ENCODE data around the gene NCF4. TPM values are rescaled to one million over a fixed set of nuclear protein-coding genes. Genes with fewer than 3 reads are reported as not detected.

The NCF4 gene
- total RNA-seq, 1 experiment from 2014 or later = not detected

DNA sequence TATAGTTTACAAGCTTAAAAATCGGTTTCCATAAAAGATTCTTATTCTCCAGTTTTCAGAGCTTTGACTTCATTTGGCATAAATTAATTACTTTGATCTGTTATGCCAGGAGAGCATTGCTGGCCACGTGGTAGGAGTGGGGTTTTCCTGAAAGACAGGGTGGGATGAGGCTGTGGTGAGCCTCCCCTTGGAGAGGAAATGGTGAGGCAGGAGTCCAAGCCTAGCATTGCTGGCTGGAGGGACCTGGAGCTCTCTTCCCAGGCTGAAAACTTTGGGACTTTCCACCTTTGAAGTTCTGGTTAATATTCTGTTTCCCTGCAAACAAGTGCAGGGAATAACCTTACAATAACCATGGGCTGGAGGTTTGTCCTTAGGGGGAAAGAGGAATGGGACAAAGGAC lies 31.5 kb downstream of the NCF4 start:
- H3K27ac Mint-ChIP-seq = peak overlapping the region in 1 of 3 experiments; percentile 7; a peak in 1 of 7 replicates

More for the DNA sequence above, 31.5 kb downstream of the NCF4 start:
- no peak overlapping the region for H2BK20ac ChIP-seq (ENCODE audit: low read depth, low read length, poor library complexity, severe bottlenecking)
- no peak overlapping the region for H3K23ac ChIP-seq (ENCODE audit: insufficient read length, low read depth, low read length)
- H3K4me2 ChIP-seq (ENCODE audit: insufficient read depth, insufficient read length, low read length) = no peak overlapping the region
- H2AK5ac ChIP-seq (ENCODE audit: insufficient read length, low read length) = no peak overlapping the region
- H3K27ac ChIP-seq (ENCODE audit: insufficient read length, low read depth, low read length) = no peak overlapping the region
- H3K36me3 Mint-ChIP-seq (ENCODE audit: insufficient read depth in 1 of 3, low read depth in 3 of 3) = peaks cover 0 to 12% (median 2%) of the 10 kb centered on the region in 3 experiments; a peak in 5 of 7 replicates
- no peak overlapping the region for H4K91ac ChIP-seq (ENCODE audit: insufficient read length, low read depth, low read length)
- no peak overlapping the region for H3T11ph ChIP-seq (ENCODE audit: low read length)
- no peak for DNase-seq
- H3K9me3 Mint-ChIP-seq = peaks cover 21 to 24% of the 10 kb centered on the region in 2 experiments
- H2AFZ ChIP-seq (ENCODE audit: low read length) = no peak overlapping the region
- no peak overlapping the region for H2BK12ac ChIP-seq (ENCODE audit: insufficient read length, low read depth, low read length)
- no peaks in the 10 kb centered on the region for H3K4me1 ChIP-seq (ENCODE audit: insufficient read depth, low read length)
- peaks cover 0 to 2% of the 10 kb centered on the region in 2 experiments; a peak in 1 of 4 replicates for H3K4me1 Mint-ChIP-seq
- H3K18ac ChIP-seq (ENCODE audit: insufficient read length, low read depth, low read length) = no peak overlapping the region
- TF ChIP-seq, protein P1, sequence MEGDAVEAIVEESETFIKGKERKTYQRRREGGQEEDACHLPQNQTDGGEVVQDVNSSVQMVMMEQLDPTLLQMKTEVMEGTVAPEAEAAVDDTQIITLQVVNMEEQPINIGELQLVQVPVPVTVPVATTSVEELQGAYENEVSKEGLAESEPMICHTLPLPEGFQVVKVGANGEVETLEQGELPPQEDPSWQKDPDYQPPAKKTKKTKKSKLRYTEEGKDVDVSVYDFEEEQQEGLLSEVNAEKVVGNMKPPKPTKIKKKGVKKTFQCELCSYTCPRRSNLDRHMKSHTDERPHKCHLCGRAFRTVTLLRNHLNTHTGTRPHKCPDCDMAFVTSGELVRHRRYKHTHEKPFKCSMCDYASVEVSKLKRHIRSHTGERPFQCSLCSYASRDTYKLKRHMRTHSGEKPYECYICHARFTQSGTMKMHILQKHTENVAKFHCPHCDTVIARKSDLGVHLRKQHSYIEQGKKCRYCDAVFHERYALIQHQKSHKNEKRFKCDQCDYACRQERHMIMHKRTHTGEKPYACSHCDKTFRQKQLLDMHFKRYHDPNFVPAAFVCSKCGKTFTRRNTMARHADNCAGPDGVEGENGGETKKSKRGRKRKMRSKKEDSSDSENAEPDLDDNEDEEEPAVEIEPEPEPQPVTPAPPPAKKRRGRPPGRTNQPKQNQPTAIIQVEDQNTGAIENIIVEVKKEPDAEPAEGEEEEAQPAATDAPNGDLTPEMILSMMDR (conservative IDR thresholded peaks at IDR 0.05) = no peak
- no CpG with 5 or more reads among the region's 2 CpGs for WGBS (ENCODE audit: extremely low coverage, insufficient read length, low lambda C conversion rate)
- no peak overlapping the region for H3K14ac ChIP-seq (ENCODE audit: insufficient read depth, low read length)
- no peak overlapping the region for H3K4me3 Mint-ChIP-seq
- no peaks in the 10 kb centered on the region for H3K79me1 ChIP-seq (ENCODE audit: insufficient read depth, low read depth, low read length, poor library complexity, severe bottlenecking)
- no peak overlapping the region for H4K8ac ChIP-seq (replicated peaks; ENCODE audit: insufficient read length, low read depth, low read length)
- H2BK15ac ChIP-seq (ENCODE audit: low read depth, low read length) = no peak overlapping the region
- H2BK120ac ChIP-seq (ENCODE audit: low read depth, low read length, poor library complexity, severe bottlenecking) = no peak overlapping the region
- H4K20me1 ChIP-seq (ENCODE audit: control insufficient read depth, insufficient read depth, insufficient read length) = no peaks in the 10 kb centered on the region
- no peak overlapping the region for H3K4ac ChIP-seq (ENCODE audit: low read depth, low read length)
- no peak overlapping the region for H3K9ac ChIP-seq (ENCODE audit: extremely low read depth, insufficient read length, low read length)
- no peaks in the 10 kb centered on the region for H3K27me3 ChIP-seq (ENCODE audit: insufficient read depth, low read length)
- no peaks in the 10 kb centered on the region for H3K9me3 ChIP-seq (ENCODE audit: control insufficient read depth, low read depth, low read length)
- H3K23me2 ChIP-seq (ENCODE audit: insufficient read length, low read depth, low read length, poor library complexity, severe bottlenecking) = no peaks in the 10 kb centered on the region
- peaks cover 68% of the 10 kb centered on the region for H3K27me3 Mint-ChIP-seq (ENCODE audit: low read depth)
- H3K56ac ChIP-seq (ENCODE audit: insufficient read length, low read depth, low read length) = no peak overlapping the region
- H2BK5ac ChIP-seq (ENCODE audit: insufficient read length, low read length) = no peak overlapping the region
- H4K5ac ChIP-seq (ENCODE audit: insufficient read length, low read depth, low read length) = no peak overlapping the region
- H3K79me2 ChIP-seq (ENCODE audit: insufficient read depth, low read length) = no peaks in the 10 kb centered on the region
